Esophagus squamous epithelium (tissue), 5 donors: Measurements from ENCODE around the gene ADGRD1. TPM values are rescaled to one million over a fixed set of nuclear protein-coding genes. Genes with fewer than 3 reads are reported as not detected.

ENCODE experiments used
- DNase-seq: peaks from one replicate; lab custom pipeline; 2025; lab: John Stamatoyannopoulos, UW
- H3K27ac ChIP-seq, 4 donors: fragments of 200-600 bp; sonication (generic); one replicate each; pipeline ENCODE4 v1.5.1; 2016 to 2019; ENCODE audit warnings: mild to moderate bottlenecking in 1 of 4
- H3K27me3 ChIP-seq, 4 donors: fragments of 200-600 bp; sonication (generic); 1 replicate in 3 of 4; 2 replicates in 1 of 4; pipeline versions ENCODE4 v1.5.1 to v1.6.0; 2017 to 2021; ENCODE audit warnings: antibody characterized with exemption in 1 of 4
- H3K36me3 ChIP-seq, 3 donors: fragments of 200-600 bp; sonication (generic); one replicate each; pipeline ENCODE4 v1.5.1; 2016 to 2019
- H3K4me1 ChIP-seq, 3 donors: fragments of 200-600 bp; sonication (generic); one replicate each; pipeline ENCODE4 v1.5.1; 2017 to 2019
- H3K4me3 ChIP-seq, 4 donors: fragments of 200-600 bp; sonication (generic); 1 replicate in 3 of 4; 2 replicates in 1 of 4; pipeline ENCODE4 v1.5.1; 2016 to 2019; ENCODE audit warnings: mild to moderate bottlenecking in 2 of 4, moderate library complexity in 1 of 4
- H3K9me3 ChIP-seq, 3 donors: fragments of 200-600 bp; sonication (generic); one replicate each; pipeline ENCODE4 v1.5.1; 2016 to 2019
- POLR2A ChIP-seq, 4 donors: fragments of 450-650 bp; IDR thresholded peaks; one replicate each; pipeline ENCODE4 v1.6.1; 2017; ENCODE audit warnings: antibody characterized with exemption in 4 of 4, mild to moderate bottlenecking in 4 of 4, moderate library complexity in 3 of 4
- WGBS, 2 donors: methylation state at CpG; one replicate each; pipeline ENCODE4 v1.1.5; 2018; 5-methylcytosine and 5-hydroxymethylcytosine counted together
- intact Hi-C: fragments of 100-400 bp; cut with DNase I; formaldehyde crosslinking; loops from one replicate; pipeline ENCODE4 v1.15.0; 2022
- total RNA-seq, 4 donors: library from RNA; depleted of rRNA; stranded (reverse); fragments of >200 nt; gene quantifications; one replicate each; pipeline ENCODE4 v1.1.0, GENCODE V29; 2016
- TF ChIP-seq, protein P1 (sequence below), 6 experiments: fragments of 450-650 bp in 4 of 6; fragments of 200-600 bp in 2 of 6; sonication (generic) in 2 of 6; IDR thresholded peaks; one replicate each; pipeline ENCODE4 v1.5.1; 2016 to 2019; ENCODE audit warnings: antibody characterized with exemption in 6 of 6, mild to moderate bottlenecking in 4 of 6, moderate library complexity in 4 of 6
- donor health status: DM: yes; HTN: yes; CAD: no.

The ADGRD1 gene
- total RNA-seq, 4 donors from 2014 or later = 2.2 to 28.2 (median 8.8) TPM

DNA sequence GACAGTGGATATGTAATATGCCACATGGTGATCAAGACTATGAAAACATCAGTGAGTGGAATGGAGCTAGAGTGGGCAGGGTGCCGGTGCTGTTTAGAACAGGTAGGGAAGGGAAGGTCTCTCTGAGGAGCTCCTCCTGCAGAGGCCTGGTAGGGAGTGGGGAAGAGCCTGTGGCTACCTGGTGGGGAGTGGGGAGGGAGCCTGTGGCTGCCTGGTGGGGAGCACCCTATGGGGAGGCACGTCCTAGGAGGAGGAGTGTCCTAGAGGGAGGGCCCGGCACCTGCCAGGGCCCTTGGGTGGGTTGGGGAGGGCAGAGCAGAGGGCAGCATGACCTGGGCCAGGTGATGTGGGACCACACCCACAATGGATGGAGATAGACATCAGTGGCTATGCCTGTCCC, 122.6 kb downstream of the ADGRD1 start:
- DNase-seq = no peak
- no peaks in the 10 kb centered on the region for H3K36me3 ChIP-seq
- H3K4me3 ChIP-seq = no peak overlapping the region
- intact Hi-C loops = no loop called here
- H3K27ac ChIP-seq = no peak overlapping the region
- TF ChIP-seq, protein P1, sequence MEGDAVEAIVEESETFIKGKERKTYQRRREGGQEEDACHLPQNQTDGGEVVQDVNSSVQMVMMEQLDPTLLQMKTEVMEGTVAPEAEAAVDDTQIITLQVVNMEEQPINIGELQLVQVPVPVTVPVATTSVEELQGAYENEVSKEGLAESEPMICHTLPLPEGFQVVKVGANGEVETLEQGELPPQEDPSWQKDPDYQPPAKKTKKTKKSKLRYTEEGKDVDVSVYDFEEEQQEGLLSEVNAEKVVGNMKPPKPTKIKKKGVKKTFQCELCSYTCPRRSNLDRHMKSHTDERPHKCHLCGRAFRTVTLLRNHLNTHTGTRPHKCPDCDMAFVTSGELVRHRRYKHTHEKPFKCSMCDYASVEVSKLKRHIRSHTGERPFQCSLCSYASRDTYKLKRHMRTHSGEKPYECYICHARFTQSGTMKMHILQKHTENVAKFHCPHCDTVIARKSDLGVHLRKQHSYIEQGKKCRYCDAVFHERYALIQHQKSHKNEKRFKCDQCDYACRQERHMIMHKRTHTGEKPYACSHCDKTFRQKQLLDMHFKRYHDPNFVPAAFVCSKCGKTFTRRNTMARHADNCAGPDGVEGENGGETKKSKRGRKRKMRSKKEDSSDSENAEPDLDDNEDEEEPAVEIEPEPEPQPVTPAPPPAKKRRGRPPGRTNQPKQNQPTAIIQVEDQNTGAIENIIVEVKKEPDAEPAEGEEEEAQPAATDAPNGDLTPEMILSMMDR (IDR thresholded peaks at IDR 0.05) = no peak
- no peak for TF ChIP-seq POLR2A (IDR thresholded peaks at IDR 0.05)
- H3K27me3 ChIP-seq = no peaks in the 10 kb centered on the region
- no peaks in the 10 kb centered on the region for H3K9me3 ChIP-seq
- WGBS, 2 donors = 85 to 88% methylated on average over 1 to 3 of the region's 3 CpGs
- H3K4me1 ChIP-seq = peaks cover 0 to 12% (median 2%) of the 10 kb centered on the region in 3 donors

DNA sequence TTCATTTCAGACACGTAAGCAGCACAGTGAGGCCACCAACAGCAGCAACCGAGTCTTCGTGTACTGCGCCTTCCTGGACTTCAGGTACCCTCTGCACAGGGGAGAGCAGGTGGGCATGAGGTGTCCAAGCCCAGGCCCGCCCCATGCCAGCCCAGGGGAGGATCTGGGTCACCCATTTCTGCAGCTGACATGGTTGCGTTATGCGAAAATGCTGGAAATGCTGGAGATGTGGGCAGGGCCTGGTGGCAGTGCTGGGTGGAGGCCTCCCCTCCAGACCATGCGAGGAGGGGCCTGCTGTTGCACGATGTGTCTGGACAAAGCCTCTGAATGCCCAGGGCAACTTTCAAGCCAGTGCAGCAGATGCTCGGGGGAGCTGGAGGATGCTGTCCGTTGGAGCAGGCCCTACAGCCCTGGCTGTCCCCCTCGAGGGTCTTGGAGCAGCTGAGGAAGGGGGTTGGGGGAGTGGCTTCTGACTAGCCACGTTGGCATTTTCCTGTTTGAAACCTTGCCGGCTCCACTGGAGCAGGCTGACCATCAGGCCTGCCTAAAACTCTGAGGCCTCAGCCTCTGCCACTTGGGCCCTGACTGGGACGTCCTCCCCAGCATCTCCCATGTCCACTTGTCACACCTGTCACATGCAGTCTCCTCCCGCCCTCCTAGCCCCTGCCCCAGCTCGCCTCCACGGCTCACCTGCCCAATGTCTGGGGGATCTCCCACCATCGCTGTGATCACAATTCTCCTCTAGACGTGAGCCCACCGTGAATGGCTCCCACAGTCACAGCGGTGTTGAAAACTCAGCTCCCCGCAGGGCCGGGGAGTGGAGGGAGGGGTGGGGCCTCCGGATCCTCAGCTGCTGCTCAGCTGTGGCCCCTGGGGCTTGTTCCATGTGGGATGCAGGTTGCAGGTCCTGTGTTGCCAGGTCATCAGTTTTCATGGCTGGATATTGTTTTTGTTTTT, 123.4 kb downstream of the ADGRD1 start:
- H3K27ac ChIP-seq = no peak overlapping the region
- H3K9me3 ChIP-seq = no peaks in the 10 kb centered on the region
- TF ChIP-seq, protein P1 (IDR thresholded peaks at IDR 0.05) = no peak
- TF ChIP-seq POLR2A (IDR thresholded peaks at IDR 0.05) = no peak
- H3K4me1 ChIP-seq = peaks cover 0 to 12% (median 2%) of the 10 kb centered on the region in 3 donors
- 63 to 67% methylated on average over 7 to 11 of the region's 25 CpGs for WGBS, 2 donors
- intact Hi-C loops = no loop called here
- no peak overlapping the region for H3K4me3 ChIP-seq
- H3K27me3 ChIP-seq = no peaks in the 10 kb centered on the region
- no peak for DNase-seq
- no peaks in the 10 kb centered on the region for H3K36me3 ChIP-seq

DNA sequence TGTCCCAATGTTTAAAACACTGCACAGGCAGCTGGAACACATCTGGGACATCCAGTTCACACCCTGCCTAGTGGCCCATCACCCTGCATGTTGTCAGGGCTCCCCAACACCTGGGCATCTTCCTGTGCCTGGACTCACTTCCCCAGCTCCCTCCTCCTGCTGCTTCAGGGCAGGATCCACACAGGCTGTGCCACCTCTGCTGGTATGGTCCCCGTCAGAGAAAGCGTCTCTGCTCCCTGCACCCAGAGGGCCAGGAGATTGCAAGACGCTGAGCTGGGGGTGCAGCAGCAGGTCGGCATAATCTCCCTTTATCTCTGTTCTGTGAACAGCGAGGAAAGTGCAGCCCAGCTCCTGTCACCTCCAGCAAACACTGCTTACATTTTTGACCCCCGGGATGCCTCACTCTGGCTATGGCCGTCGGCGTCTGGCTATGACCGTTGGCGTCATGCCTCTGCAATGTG, 124.3 kb downstream of the ADGRD1 start:
- DNase-seq = no peak
- WGBS, 2 donors = 64 to 80% methylated on average over 1 to 7 of the region's 11 CpGs
- Histone ChIP-seq H3K4me3 (no peak overlapping the region), H3K4me1 (peaks cover 0 to 12% (median 2%) of the 10 kb centered on the region in 3 donors), H3K27me3 (no peaks in the 10 kb centered on the region), H3K27ac (no peak overlapping the region), H3K36me3 (no peaks in the 10 kb centered on the region), H3K9me3 (no peaks in the 10 kb centered on the region)
- intact Hi-C loops = no loop called here
- TF ChIP-seq, protein P1 (IDR thresholded peaks at IDR 0.05) = no peak
- TF ChIP-seq POLR2A (IDR thresholded peaks at IDR 0.05) = no peak

DNA sequence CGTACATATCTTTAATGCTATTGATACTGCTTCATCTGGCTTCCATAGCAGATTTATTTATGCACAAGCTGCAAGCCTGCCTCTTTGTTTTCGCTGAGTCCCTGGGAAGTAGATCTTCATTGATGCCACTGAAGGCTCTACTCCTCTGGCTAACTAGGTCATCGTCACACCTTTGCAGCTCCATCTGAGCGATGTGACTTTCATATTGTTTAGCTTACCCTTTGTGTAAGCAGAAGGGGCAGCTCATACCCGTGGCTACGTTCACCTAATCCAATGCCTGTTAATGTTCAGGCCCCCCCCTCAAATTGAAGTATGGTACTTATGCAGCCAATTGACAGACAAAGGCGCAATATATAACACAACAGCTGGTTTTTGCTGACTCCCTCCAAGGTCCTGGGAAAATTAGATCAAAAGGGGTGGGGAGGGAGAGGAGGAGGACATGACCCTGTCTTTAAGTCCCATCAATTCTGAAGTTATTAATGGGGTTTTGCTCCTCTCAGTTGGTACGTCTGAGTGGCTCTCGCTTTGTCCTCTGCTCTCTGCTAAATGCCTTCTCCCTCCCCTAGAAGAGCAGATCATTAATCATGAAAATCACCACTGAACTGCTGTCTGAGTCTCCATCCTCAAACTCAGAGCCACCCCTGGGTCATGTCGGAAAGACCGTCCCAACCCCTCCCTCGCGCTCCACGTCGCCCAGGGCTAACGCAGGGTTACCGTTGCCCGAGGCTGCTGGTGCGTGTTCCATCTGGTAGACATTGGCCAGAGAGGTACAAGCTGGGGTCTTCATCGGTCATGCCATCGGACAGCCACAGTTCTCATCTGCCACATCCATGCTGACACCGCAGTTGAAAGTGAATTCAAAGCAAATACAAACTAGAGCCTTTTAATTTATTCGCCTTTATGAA, 128.8 kb downstream of the ADGRD1 start:
- Histone ChIP-seq H3K9me3 (no peaks in the 10 kb centered on the region), H3K36me3 (peaks cover 0 to 5% (median 0%) of the 10 kb centered on the region in 3 donors), H3K27ac (no peak overlapping the region), H3K27me3 (peaks cover 0 to 3% (median 0%) of the 10 kb centered on the region in 4 donors), H3K4me1 (no peaks in the 10 kb centered on the region), H3K4me3 (no peak overlapping the region)
- TF ChIP-seq, protein P1 (IDR thresholded peaks at IDR 0.05) = no peak
- no peak for TF ChIP-seq POLR2A (IDR thresholded peaks at IDR 0.05)
- 72 to 75% methylated on average over 13 to 16 of the region's 23 CpGs for WGBS, 2 donors
- intact Hi-C loops = no loop called here
- DNase-seq = no peak
